ENCODE measurements around the gene DHX8. TPM values are rescaled to one million over a fixed set of nuclear protein-coding genes. Genes with fewer than 3 reads are reported as not detected.
"Not testable (repeated sequence)": the region's sequence is repeated elsewhere in the genome, so short reads cannot be mapped to it uniquely, and the experiment has no call there.

Gene DHX8
- total RNA-seq, result 39.0 TPM

DNA sequence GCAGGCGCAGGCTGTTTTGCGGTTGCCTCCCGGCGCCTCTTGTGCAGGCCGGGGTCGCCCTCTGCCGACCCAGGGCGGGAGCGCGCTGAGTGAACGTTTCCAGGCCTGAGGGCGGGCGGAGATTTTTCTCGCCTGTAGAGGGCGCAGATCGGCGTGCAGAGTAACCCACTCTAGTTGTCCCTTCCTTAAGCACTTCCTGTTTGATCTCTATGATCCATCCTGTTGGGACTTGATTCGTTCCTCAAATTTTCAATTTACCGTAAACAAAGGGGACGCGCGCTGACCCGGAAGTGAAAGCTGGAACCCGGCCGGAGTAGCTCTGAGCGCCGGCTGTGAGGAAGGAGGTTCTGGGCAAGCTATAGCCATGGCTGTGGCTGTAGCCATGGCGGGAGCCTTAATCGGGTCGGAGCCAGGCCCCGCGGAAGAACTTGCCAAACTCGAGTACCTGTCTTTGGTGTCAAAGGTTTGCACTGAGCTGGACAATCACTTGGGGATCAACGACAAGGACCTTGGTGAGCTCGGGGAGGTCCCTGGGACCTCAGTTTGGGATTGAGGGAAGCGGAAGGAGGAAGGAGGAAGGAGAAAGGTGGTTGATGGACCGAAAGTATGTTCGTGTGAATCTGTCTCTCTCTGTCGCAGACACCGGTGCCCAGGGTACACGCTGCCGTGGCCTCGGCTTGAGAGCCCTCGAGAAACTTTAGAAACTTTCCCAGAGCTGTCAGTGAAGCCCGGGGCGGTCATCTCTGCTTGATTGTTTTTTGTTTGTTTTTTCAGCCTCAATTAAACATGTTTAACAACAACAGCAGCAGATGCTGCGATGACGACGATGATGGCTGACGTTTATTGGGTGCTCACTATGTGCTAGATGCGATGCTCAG lies at the start of gene DHX8:
Gene DHX8 (plus strand): TSS at position 302 of the 878 bp plus-strand sequence. CDS start 63 bp downstream, at position 365.
- ATAC-seq, result peak; percentile 99

DNA sequence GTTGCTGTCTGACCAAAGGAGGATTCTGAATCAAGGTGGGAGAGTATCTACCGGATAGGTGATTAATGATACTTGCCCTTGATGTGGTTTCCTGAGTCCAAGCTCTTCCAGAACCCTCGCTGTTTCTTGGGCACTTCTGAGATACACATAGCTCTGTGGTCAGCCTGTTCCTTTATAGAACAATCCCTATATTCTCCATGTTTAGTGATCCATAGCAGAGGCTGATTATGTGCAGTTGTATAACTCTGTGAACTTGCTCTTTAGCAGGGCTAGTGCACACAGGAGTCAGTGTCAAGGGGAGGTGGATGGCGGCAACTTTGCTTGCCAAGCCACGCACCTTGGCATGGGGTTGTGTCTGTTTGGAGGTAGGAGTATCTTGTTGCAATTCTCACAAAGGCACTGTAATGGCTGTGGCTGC lies 48.9 kb upstream of the DHX8 start:
- ATAC-seq, result peak; percentile 24

DNA sequence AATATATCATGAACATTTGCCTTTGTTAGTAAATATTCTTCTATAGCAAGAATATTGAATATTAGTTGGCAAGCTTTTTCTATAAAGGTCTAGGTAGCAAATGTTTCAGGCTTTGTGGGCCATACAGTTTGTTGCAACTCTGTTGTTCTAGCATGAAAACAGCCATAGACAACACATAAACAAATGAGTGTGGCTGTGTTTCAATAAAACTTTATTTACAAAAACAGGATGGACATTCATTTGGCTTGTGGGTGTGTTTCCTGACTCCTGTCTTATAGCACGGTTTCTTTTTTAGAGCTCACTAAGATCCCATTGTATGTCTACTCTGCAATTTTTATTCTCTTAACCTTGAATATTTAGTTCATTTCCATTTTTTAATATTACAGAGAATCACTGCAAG lies 46.0 kb upstream of the DHX8 start:
- ATAC-seq, result no peak

DNA sequence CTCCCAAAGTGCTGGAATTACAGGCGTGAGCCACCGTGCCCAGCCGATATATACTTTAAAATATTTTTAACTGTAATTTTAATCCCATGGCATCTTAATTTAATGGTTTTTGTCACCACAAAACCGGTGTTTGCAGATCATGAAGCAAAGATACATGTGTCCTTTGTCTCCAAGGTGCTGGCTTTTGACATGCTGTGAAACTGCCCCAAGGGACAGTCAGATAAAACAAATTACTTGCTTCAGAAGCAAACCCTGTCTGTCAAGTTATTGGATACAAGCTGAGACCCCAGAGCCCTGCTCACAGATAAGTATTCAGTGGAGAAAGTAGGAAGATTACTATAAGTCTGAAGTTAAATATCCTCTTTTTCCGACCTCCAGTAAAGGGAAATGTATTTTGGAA lies 45.1 kb upstream of the DHX8 start:
- ATAC-seq, result no peak

DNA sequence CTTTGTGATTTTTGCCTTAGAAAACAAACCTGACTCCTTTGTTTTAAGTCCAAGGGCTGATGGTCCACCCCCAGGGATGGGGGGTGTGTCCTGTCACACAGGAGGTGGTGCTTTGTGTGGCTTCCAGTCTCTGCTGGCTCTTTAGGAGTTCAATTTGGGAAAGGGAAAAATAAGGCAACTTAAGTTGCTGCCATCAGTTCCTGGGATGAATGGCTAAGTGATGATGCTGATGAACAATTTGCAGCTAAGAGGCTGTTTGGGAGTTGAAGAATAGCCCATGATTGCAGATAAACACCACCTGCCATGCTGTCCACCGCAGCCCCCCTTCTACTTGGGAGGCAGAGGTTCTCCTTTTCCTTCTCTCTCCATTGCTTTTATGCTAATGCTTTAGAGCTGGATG lies 44.7 kb upstream of the DHX8 start:
- ATAC-seq, result no peak

DNA sequence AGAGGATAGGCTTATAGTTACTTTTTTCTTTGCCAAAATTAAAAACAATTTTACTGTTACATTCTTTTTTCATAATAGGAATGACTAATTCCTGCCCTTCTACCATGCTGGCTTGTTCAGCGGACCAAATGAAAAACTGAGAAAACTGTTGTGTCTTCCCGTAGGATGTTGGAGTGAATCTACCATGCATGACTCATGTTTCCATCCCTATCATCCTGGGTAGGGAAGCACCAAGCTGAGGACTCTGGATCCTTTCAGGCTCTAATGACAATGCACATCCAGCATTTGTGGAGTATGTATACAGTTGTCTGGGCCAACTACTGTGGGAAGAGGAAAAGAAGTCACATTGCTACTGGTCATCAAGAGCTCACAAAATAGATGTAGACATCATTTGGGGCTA lies 41.1 kb upstream of the DHX8 start:
- ATAC-seq, result no peak

DNA sequence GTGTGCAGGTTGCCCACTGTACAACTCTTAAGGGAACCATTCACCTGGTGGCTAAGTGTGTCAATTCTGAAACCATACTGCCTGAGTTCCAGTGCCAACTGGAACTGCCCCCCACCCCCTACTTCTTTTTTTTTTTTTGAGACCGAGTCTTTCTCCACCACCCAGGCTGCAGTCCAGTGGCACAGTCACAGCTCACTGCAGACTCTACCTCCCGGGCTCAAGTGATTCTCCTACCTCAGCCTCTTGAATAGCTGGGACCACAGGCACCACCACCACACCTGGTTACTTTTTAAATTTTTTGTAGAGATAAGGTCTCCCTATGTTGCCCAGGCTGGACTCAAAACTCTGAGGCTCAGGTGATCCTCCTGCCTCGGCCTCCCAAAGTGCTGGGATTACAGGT lies 40.4 kb upstream of the DHX8 start:
- no peak for ATAC-seq

DNA sequence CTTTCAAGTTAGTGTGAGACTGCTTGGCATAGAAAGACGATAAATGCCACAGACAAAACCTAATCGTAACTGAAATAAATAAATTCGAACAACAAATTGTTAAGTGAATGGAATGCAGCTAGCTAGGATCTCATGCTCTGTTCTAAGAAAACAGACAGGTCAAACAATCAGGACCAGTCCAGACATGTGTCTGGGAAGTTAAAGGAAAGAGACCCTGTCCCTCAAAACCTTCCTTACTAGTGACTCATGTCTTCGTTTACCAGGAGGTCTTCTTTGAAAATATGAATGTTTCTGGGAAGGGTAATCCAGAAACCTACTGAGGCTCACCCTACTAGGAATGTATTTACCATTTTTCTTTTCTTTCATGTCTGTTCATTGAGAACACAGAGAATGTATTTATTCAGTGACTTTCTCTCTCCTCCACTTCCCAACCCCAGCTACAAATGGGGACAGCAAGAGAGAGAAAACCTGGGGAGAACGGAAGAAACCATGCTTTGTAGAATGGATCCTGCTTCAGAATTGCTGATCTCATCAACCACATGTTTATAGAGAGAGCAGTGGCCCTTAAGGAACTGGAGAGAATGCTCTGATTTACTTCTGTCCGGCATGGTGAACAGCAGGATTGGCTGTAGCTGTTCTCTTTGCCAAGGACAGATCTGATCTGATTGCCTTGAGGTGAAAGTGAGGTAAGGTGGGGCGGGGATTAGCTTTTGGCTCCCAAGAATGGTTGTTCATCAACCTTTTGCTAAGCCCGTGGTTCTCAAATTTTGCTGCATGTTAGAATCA lies 39.4 kb upstream of the DHX8 start:
- ATAC-seq, result peak; percentile 80

DNA sequence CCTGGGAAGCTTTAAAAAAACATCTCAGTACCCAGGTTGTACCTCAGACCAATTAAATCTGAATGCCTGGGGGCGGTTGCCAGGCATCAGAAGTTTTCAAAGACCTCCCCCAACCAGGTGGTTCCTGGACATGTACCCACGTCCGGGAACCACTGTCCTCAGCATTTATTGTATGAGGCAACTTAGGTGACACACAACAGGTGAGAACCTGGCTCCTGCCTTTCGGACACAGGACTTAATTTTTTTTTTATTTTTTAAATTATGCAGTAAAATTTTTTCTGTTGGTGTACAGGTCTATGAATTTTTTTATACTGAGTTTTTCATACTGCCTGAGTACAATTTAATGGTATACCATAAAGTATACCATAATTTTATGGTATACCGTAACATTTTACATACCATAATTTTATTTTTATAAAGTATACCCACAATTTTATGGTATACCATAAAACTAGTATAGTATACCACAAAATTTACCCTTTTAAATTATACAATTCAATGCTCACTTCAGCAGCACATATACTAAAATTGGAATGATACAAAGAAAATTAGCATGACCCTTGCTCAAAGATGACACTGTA lies 38.7 kb upstream of the DHX8 start:
- ATAC-seq, result peak; percentile 57

DNA sequence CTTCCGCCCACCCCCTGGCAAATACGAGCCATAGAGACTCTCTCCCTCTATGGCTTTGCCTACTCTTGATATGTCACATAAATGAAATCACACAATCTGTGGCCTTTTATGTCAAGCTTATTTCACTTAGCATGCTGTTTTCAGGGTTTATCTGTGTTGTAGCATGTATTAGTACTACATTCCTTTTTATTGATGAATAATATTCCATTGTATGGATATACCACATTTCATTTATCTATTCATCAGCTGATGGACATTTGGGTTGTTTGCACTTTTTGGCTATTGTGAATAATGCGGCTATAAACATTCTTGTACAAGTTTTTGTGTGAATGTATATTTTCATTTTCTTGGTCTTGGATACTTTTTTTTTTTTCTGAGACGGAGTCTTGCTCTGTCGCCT lies 37.0 kb upstream of the DHX8 start:
- no peak for ATAC-seq

DNA sequence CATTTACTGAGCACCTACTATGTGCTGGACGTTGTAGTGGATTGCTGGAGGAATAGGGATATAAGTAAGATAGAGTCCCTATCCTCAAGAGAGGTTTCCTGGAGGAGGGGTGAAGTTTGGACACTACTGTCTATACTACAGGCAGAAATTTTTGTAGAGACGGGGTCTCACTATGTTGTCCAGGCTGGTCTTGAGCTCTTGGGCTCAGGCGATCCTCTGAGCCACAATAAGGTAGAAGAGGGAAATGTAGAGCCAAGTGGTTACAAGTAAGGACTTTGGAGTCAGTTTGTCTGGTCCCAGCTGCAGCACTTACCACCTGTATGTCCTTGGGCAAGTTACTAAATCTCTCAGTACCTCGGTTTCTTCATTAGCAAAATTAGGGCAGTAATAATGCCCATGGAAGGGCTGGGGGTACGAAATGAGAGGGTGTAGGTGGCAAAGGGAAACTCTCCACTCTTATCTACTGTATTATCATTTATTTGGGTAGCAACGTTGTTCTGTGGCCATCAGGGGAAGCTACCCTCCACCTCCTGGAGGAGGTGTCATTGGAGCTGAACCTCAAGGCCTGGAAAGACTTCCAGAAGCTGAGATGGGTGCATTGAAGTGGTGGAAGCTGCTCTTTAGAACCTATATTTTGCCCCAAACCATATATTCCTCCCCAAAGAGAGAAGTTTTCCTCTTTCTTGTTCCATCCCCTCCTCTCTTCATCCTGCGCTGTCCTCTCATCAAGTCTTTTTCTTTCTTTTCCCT lies 34.9 kb upstream of the DHX8 start:
- no peak for ATAC-seq

DNA sequence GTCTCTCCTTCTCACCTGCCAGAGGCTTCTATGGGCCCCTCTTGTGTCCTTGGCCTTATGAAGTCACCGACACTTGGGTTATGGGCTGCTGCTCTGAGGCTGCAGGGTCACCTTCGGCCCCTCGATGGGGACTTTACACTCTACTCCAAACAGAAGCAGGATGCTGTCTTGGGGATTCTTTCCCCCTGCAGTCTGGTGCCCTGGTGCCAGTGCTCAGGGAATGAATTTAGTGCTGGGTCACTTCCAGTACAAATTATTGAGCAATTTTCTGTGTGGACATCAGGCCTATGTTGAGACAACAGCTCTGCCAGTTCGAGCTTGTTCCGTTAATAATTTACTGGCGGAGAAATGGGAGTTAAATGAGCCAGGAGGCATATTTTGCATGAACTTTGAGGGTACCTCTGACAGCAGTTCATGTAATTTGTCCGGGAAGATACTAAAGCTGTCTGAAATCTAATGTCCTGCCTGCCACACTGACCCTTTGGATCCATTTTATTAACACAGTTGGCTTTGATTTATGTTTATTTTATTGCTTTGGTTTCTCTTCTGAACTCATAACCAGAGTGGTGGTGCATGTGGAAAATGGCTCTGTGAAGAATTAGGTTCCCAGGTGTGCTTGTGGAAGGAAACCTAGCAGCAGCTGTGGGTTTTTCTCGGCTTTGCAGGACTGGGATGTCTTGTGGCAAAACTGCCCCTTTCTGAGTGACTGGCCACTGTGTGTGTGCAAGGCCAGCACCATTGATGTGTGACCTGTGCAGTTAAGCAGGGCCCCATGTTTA lies 34.1 kb upstream of the DHX8 start:
- no peak for ATAC-seq

DNA sequence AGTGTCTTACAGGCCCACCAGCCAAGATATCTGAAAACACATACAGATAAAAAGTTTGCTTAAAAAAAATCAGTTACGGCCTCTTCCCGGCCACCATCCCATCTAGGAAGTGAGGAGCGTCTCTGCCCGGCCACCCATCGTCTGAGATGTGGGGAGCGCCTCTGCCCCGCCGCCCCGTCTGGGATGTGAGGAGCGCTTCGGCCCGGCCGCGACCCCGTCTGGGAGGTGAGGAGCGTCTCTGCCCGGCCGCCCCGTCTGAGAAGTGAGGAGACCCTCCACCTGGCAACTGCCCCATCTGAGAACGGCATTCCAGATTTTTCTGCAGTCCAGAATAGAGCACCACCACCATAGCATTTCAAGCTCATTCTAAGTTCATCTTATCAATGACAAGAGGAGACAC lies 33.0 kb upstream of the DHX8 start:
- not testable (repeated sequence) for ATAC-seq

DNA sequence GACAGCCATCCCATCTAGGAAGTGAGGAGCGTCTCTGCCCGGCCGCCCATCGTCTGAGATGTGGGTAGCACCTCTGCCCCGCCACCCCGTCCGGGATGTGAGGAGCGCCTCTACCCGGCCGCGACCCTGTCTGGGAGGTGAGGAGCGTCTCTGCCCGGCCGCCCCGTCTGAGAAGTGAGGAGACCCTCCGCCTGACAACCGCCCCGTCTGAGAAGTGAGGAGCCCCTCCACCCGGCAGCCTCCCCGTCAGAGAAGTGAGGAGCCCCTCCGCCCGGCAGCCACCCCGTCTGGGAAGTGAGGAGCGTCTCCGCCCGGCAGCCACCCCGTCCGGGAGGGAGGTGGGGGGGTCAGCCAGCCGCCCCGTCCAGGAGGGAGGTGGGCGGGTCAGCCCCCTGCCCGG lies 32.0 kb upstream of the DHX8 start:
- not testable (repeated sequence) for ATAC-seq

DNA sequence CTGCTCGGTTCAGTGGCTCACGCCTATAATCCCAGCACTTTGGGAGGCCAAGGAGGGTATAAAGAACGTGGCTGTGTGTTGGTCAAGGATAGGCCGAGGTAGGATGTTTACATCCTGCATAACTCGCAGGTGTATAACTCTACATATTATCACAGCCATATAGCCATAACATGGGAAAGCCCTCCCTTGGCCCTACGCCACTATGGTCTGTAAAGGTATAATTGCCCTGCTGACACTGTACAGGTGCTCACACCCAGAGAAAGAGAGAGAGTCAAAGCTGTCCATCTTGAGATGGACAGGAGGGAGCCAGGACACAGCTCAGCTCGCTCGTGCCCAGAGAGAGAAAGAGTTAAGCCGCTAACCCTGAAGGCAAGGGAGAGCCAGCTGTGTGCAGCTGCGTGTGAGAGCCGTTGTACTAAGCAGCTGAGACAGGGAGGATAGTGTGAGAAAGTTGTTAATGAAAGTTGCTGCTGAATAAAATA lies 30.4 kb upstream of the DHX8 start:
- no peak for ATAC-seq

DNA sequence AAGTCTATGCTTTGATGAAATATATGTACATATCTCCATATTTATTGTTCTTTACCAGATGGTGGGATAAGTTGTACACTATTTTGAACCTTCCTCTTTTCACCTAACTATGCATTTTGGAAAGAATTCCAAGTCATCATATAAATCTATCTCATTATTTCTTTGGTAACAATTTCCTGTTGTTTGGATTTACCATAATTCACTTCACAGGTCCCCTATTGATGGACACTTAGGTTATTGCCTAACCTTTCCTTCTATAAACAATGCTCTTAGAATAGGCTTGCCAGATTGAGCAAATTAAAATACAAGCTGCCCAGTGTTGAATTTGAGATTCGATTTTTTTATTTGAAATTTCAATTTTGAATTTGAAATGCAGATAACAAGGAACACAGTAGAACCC lies 28.9 kb upstream of the DHX8 start:
- ATAC-seq, result no peak

DNA sequence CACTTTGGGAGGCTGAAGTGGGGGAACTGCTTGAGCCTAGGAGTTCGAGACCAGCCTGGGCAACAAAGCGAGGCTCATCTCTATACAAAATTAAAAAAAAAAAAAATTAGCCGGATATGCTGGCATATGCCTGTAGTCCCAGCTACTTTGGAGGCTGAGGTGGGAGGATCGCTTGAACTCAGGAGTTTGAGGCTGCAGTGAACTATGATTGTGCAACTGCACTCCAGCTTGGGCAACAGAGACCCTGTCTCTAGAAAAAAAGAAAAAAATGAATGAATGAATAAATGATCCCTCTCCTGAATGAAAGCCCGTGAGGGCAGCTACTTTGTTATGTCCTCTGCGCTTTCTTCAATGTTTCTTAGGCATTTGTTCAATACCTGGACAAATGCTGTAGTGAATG lies 27.7 kb upstream of the DHX8 start:
- no peak for ATAC-seq

DNA sequence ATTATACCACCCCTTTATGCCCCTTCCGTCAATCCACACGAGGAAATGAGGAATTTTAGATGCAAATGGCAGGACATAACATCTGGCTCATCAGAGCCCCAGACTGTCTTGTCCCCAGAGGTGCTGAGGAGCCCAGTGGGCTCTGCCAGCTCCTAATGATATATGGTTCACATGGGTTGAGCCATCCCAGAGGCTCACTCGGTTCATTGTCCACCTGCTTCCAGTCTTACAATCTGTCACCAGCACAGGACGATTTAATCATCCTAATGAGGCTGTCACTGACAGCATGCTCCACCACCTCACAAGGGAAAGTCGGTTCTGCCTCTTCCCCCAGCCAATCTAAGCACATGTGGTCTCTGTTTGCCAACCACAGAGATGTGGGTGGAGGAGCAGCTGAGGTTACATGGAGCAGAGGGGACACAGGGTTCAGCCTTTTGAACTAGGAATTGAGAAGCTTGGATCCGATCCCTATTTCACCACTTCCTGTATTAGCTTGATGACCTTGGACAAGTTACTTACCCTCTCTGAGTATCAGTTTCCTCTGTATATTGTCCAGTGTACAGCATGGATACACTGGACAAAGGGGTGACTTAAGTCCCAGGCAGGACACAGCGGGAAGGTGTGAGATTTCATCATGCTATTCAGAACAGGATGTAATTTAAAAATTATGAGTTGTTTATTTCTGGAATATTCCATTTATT lies 27.0 kb upstream of the DHX8 start:
- peak; percentile 68 for ATAC-seq

DNA sequence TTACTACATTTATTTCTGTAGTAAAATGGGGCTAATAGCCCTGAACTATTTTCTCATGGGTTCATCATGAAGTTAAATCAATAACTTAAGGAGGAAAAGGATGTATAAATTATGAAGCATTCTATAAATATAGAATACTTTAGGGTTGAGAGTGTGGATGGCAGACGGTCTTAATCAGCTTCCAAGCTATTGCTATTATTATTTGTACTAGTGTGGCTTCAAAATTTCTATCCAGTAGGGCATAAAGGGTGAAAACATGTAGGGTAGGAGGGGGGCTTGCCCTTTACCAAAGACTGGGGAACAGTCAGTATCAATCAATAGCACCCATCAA lies 26.4 kb upstream of the DHX8 start:
- ATAC-seq, result no peak

DNA sequence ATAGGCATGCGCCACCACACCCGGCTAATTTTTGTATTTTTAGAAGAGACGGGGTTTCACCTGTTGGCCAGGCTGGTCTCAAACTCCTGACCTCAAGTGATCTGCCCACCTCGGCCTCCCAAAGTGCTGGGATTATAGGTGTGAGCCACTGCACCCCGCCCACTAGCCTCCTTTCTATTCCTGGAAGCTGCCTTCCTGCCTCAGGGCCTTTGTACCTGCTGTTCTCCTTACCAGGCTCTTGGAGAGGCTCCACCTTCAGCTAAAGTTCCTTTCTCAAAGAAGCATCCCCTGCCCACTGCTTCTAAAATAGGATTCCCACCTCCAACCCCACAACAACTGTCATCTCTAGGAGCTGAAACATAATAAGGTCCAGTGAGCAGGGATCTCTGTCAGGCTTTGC lies 23.9 kb upstream of the DHX8 start:
- not testable (repeated sequence) for ATAC-seq

DNA sequence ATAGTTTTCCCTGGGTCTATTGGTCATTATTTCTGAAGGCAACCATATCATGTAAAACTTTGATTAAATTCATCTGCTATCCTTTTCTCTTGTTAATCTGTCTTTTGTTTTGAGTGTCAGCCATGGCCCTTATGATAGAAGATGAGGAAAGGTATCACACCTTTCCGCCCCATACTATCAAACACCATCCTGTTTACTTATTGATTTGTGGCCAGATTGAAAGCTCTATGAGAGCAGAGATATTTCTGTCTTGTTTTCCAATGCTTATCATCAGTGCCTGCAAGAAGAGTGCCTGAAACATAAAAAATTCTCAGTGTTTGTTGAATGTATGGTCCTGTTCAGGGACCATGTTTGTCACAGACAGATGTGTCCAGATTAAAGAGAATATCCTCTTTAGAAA lies 22.6 kb upstream of the DHX8 start:
- no peak for ATAC-seq

Data from esophagus mucosa (tissue), 1 donor.